Heart left ventricle (tissue), 13 donors: ENCODE measurements around the gene NTMT1.

Source experiments
- POLR2A ChIP-seq, 2 donors: fragments of 450-650 bp; IDR thresholded peaks; one replicate each; pipeline ENCODE4 v1.6.1; 2017; ENCODE audit warnings: antibody characterized with exemption in 2 of 2, mild to moderate bottlenecking in 2 of 2, moderate library complexity in 2 of 2
- TF ChIP-seq, protein P1 (sequence below), 12 donors: fragments of 200-600 bp; sonication (generic) in 4 of 12; IDR thresholded peaks; one replicate each; pipeline versions ENCODE4 v1.5.0 to v1.8.0; 2018 to 2022; ENCODE audit warnings: antibody characterized with exemption in 12 of 12, mild to moderate bottlenecking in 5 of 12
- donor health status: ischemic (EF 13 %, LVEDD 7.1; RV severe dilation, severe dysfunction).
- donor health status: DM: no; HTN: yes; CAD: no.
- donor health status: DM: no; HTN: no; CAD: no.
- donor health status: ischemic (EF 25% LVEDD 6.9; RV normal size, moderate dysfunction).
- donor health status: ischemic (EF 25% LVEDD 5.7; RV mildly dilated, moderate dysfunction).
- donor health status: ischemic (EF 35%, LVEDD 5.7; RV mildly dilated, moderate dysfunction).
- donor health status: nonischemic (EF 11% LVEDD 7.7; RV severe dilation, severe dysfunction).
- donor health status: DM: yes; HTN: yes; CAD: no.
- donor health status: PGD.
- donor health status: ischemic (EF 29% LVEDD 5.4; RV normal size, mild dysfunction).
- donor health status: nonischemic (EF 23%, LVEDD 6.1; RV moderate dilation, normal function).

DNA sequence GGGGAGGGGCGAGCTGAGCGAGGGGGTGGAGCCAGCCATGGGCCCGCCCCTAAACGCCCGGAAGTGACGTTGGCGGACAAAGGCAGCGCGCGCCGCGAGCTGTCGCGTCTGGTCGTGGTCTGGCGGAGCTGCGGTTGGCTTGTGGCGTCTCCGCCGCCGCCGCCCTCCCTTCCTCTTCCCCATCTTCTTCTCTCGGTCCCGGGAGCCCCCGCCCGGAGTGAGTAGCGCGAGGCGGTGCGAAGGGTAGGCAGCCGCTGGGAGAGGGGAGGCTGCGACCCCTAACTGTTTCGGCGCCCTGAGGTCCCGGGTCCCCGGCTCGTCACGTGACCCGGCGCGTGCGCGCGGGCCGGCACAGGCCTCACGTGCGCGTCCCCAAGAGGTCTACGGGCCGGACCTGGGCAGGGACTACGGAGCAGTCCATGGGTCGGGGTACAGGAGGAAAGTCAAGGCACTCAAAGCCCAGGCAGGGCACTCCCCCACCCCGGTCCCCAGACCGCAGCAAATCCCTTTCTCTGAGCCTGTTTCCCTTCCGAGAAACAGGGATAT is at the start of gene NTMT1:
- TF ChIP-seq, protein P1, sequence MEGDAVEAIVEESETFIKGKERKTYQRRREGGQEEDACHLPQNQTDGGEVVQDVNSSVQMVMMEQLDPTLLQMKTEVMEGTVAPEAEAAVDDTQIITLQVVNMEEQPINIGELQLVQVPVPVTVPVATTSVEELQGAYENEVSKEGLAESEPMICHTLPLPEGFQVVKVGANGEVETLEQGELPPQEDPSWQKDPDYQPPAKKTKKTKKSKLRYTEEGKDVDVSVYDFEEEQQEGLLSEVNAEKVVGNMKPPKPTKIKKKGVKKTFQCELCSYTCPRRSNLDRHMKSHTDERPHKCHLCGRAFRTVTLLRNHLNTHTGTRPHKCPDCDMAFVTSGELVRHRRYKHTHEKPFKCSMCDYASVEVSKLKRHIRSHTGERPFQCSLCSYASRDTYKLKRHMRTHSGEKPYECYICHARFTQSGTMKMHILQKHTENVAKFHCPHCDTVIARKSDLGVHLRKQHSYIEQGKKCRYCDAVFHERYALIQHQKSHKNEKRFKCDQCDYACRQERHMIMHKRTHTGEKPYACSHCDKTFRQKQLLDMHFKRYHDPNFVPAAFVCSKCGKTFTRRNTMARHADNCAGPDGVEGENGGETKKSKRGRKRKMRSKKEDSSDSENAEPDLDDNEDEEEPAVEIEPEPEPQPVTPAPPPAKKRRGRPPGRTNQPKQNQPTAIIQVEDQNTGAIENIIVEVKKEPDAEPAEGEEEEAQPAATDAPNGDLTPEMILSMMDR (IDR thresholded peaks at IDR 0.05): no peak
- TF ChIP-seq POLR2A (IDR thresholded peaks at IDR 0.05): peak; percentile 79 to 96
